CD4-positive, alpha-beta T cell treated with Interleukin-17A for 1 hour (primary cell): Measurements from ENCODE around the gene ECE1.
A peak's percentile ranks its signal among the peaks of the same experiment; 100 is the strongest.
"Not testable (repeated sequence)": the region's sequence is repeated elsewhere in the genome, so short reads cannot be mapped to it uniquely, and the experiment has no call there.

Experiments used
- DNase-seq: peaks from one replicate; pipeline ENCODE4 v3.0.0-alpha.2; 2020

Gene ECE1

GRCh38 chr1:21216835-21217811 is 73.1 kb downstream of the ECE1 start:
- DNase-seq = peak; percentile 69

- no peak for DNase-seq
Observed at GRCh38 chr1:21212126-21212525, 78.1 kb downstream of the ECE1 start.

GRCh38 chr1:21208137-21208700 is 82.0 kb downstream of the ECE1 start:
- DNase-seq = not testable (repeated sequence)

GRCh38 chr1:21206117-21206516 is 84.1 kb downstream of the ECE1 start:
- no peak for DNase-seq

GRCh38 chr1:21205416-21205815 is 84.8 kb downstream of the ECE1 start:
- no peak for DNase-seq

- no peak for DNase-seq
Observed at GRCh38 chr1:21201650-21202049, 88.6 kb downstream of the ECE1 start.

GRCh38 chr1:21201238-21201637 is 89.0 kb downstream of the ECE1 start:
- not testable (repeated sequence) for DNase-seq

GRCh38 chr1:21200767-21201166 is 89.5 kb downstream of the ECE1 start:
- DNase-seq = no peak

- DNase-seq = no peak
Observed at GRCh38 chr1:21198929-21199328, 91.3 kb downstream of the ECE1 start.

- no peak for DNase-seq
Observed at GRCh38 chr1:21192871-21193270, 97.4 kb downstream of the ECE1 start.

- no peak for DNase-seq
Observed at GRCh38 chr1:21192284-21192683, 98.0 kb downstream of the ECE1 start.

GRCh38 chr1:21190771-21191170 is 99.5 kb downstream of the ECE1 start:
- not testable (repeated sequence) for DNase-seq

GRCh38 chr1:21189906-21190500 is 100.3 kb downstream of the ECE1 start:
- no peak for DNase-seq

- no peak for DNase-seq
Observed at GRCh38 chr1:21189421-21189820, 100.8 kb downstream of the ECE1 start.

- no peak for DNase-seq
Observed at GRCh38 chr1:21188235-21188634, 102.0 kb downstream of the ECE1 start.

- no peak for DNase-seq
Observed at GRCh38 chr1:21185221-21185731, 105.0 kb downstream of the ECE1 start.

GRCh38 chr1:21184276-21184675 is 106.0 kb downstream of the ECE1 start:
- no peak for DNase-seq

- DNase-seq = no peak
Observed at GRCh38 chr1:21182181-21182731, 108.0 kb downstream of the ECE1 start.

GRCh38 chr1:21178271-21178670 is 112.0 kb downstream of the ECE1 start:
- DNase-seq = not testable (repeated sequence)

GRCh38 chr1:21176586-21177555 is 113.4 kb downstream of the ECE1 start, which contains the start of gene EIF4G3:
Gene EIF4G3, minus strand, starts transcription at chr1:21176897. Its CDS starts 174,155 bp downstream, at chr1:21002742.
- DNase-seq = peak; percentile 99

- peak; percentile 61 for DNase-seq
Observed at GRCh38 chr1:21175670-21176581, 114.3 kb downstream of the ECE1 start.
